Thyroid gland (tissue), 4 donors: ENCODE results near the gene ADCY9.

Experiments used
- CTCF ChIP-seq, 6 experiments: fragments of 200-600 bp in 3 of 6; fragments of 450-650 bp in 3 of 6; sonication (generic) in 3 of 6; IDR thresholded peaks; one replicate each; pipeline ENCODE4 v1.5.1; 2016 to 2019; ENCODE audit warnings: antibody characterized with exemption in 6 of 6, mild to moderate bottlenecking in 2 of 6, inconsistent platforms in 1 of 6, moderate library complexity in 1 of 6
- POLR2A ChIP-seq, 2 donors: fragments of 450-650 bp; IDR thresholded peaks; one replicate each; pipeline ENCODE4 v1.6.1; 2017; ENCODE audit warnings: antibody characterized with exemption in 2 of 2, mild to moderate bottlenecking in 2 of 2, moderate library complexity in 1 of 2

- no peak for TF ChIP-seq CTCF (IDR thresholded peaks at IDR 0.05)
- TF ChIP-seq POLR2A (IDR thresholded peaks at IDR 0.05) = no peak
These were observed 123.0 kb downstream of the ADCY9 start for GRCh38 chr16:3993052-3993785.
